ENCODE data around the gene CASK. TPM values are rescaled to one million over a fixed set of nuclear protein-coding genes. Genes with fewer than 3 reads are reported as not detected.

CASK gene
- total and polyA plus RNA-seq, 4 donors, result 3.6 to 14.8 (median 6.2) TPM

- Histone ChIP-seq H3K9me3 (ENCODE audit: control insufficient read depth in 4 of 4, low read length in 3 of 4) (no peaks in the 10 kb centered on the region), H3K4me3 (ENCODE audit: low read depth in 1 of 3, low read length in 3 of 3) (no peak overlapping the region), H3K36me3 (ENCODE audit: control insufficient read depth in 4 of 4, insufficient read depth in 3 of 4, low read depth in 1 of 4, low read length in 3 of 4) (no peaks in the 10 kb centered on the region), H3K4me1 (ENCODE audit: control insufficient read depth in 4 of 4, insufficient read depth in 4 of 4, low read length in 3 of 4) (no peaks in the 10 kb centered on the region), H3K9ac (ENCODE audit: low read depth in 1 of 2, low read length in 2 of 2) (no peak overlapping the region), H3K27me3 (ENCODE audit: control insufficient read depth in 4 of 4, insufficient read depth in 4 of 4, low read length in 3 of 4) (peaks cover 0 to 3% (median 0%) of the 10 kb centered on the region in 4 donors), H3K27ac (ENCODE audit: low read depth in 1 of 2, low read length in 2 of 2) (no peak overlapping the region)
- 92% methylated on average over 2 of the region's 2 CpGs for WGBS
- no peak for DNase-seq (ENCODE audit: low spot score)
- no peak for TF ChIP-seq MAX (IDR thresholded peaks at IDR 0.05)
- no peak for TF ChIP-seq HNF4G (IDR thresholded peaks at IDR 0.05)
- no peak for TF ChIP-seq TAF1 (conservative IDR thresholded peaks at IDR 0.05)
These were observed 65.7 kb downstream of the CASK start for GRCh38 chrX:41857670-41858069.

DNA sequence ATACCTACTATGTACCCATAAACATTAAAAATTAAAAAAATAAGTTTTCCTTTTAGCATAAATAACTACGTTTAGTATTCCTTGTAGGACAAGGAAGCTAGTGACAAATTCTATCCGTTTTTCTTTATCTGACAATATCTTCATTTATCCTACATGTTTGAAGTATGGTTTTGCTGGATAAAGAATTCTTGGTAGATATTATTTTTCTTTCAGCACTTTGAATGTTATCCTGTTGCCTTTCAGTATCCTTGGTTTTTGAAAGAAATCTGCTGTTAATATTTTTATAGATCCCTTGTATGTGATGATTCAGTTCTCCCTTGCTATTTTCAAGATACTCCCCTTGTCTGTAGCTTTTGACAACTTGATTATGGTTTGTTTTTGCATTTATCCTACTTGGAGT is 76.6 kb downstream of the CASK start:
- Histone ChIP-seq H3K9ac (ENCODE audit: low read depth in 1 of 2, low read length in 2 of 2) (no peak overlapping the region), H3K36me3 (ENCODE audit: control insufficient read depth in 4 of 4, insufficient read depth in 3 of 4, low read depth in 1 of 4, low read length in 3 of 4) (peaks cover 0 to 2% (median 0%) of the 10 kb centered on the region in 4 donors), H3K4me1 (ENCODE audit: control insufficient read depth in 4 of 4, insufficient read depth in 4 of 4, low read length in 3 of 4) (no peaks in the 10 kb centered on the region), H3K9me3 (ENCODE audit: control insufficient read depth in 4 of 4, low read length in 3 of 4) (peaks cover 0 to 10% (median 0%) of the 10 kb centered on the region in 4 donors), H3K4me3 (ENCODE audit: low read depth in 1 of 3, low read length in 3 of 3) (no peak overlapping the region), H3K27ac (ENCODE audit: low read depth in 1 of 2, low read length in 2 of 2) (no peak overlapping the region), H3K27me3 (ENCODE audit: control insufficient read depth in 4 of 4, insufficient read depth in 4 of 4, low read length in 3 of 4) (no peaks in the 10 kb centered on the region)
- 97% methylated on average over 2 of the region's 2 CpGs for WGBS
- TF ChIP-seq HNF4A (conservative IDR thresholded peaks at IDR 0.05) (no peak), RAD21 (IDR thresholded peaks at IDR 0.05) (no peak), TAF1 (conservative IDR thresholded peaks at IDR 0.05) (no peak), NR2F2 (IDR thresholded peaks at IDR 0.05) (no peak), RXRA (IDR thresholded peaks at IDR 0.05) (no peak), JUND (IDR thresholded peaks at IDR 0.05) (no peak), GABPA (IDR thresholded peaks at IDR 0.05 in 1 of 2, conservative IDR thresholded peaks at IDR 0.05 in 1 of 2) (no peak), SP1 (IDR thresholded peaks at IDR 0.05) (no peak), YY1 (IDR thresholded peaks at IDR 0.05) (no peak), ATF3 (IDR thresholded peaks at IDR 0.05) (no peak), FOXA2 (IDR thresholded peaks at IDR 0.05) (no peak), HNF4G (IDR thresholded peaks at IDR 0.05) (no peak), CTCF (IDR thresholded peaks at IDR 0.05; ENCODE audit: low read depth, low read length, missing input control) (no peak), FOXA1 (IDR thresholded peaks at IDR 0.05) (no peak), EGR1 (IDR thresholded peaks at IDR 0.05; ENCODE audit: low read depth in 2 of 2) (no peak), MAX (IDR thresholded peaks at IDR 0.05) (no peak)
- TF ChIP-seq, protein P1, sequence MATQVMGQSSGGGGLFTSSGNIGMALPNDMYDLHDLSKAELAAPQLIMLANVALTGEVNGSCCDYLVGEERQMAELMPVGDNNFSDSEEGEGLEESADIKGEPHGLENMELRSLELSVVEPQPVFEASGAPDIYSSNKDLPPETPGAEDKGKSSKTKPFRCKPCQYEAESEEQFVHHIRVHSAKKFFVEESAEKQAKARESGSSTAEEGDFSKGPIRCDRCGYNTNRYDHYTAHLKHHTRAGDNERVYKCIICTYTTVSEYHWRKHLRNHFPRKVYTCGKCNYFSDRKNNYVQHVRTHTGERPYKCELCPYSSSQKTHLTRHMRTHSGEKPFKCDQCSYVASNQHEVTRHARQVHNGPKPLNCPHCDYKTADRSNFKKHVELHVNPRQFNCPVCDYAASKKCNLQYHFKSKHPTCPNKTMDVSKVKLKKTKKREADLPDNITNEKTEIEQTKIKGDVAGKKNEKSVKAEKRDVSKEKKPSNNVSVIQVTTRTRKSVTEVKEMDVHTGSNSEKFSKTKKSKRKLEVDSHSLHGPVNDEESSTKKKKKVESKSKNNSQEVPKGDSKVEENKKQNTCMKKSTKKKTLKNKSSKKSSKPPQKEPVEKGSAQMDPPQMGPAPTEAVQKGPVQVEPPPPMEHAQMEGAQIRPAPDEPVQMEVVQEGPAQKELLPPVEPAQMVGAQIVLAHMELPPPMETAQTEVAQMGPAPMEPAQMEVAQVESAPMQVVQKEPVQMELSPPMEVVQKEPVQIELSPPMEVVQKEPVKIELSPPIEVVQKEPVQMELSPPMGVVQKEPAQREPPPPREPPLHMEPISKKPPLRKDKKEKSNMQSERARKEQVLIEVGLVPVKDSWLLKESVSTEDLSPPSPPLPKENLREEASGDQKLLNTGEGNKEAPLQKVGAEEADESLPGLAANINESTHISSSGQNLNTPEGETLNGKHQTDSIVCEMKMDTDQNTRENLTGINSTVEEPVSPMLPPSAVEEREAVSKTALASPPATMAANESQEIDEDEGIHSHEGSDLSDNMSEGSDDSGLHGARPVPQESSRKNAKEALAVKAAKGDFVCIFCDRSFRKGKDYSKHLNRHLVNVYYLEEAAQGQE (IDR thresholded peaks at IDR 0.05), result no peak
- TF ChIP-seq, protein P2, sequence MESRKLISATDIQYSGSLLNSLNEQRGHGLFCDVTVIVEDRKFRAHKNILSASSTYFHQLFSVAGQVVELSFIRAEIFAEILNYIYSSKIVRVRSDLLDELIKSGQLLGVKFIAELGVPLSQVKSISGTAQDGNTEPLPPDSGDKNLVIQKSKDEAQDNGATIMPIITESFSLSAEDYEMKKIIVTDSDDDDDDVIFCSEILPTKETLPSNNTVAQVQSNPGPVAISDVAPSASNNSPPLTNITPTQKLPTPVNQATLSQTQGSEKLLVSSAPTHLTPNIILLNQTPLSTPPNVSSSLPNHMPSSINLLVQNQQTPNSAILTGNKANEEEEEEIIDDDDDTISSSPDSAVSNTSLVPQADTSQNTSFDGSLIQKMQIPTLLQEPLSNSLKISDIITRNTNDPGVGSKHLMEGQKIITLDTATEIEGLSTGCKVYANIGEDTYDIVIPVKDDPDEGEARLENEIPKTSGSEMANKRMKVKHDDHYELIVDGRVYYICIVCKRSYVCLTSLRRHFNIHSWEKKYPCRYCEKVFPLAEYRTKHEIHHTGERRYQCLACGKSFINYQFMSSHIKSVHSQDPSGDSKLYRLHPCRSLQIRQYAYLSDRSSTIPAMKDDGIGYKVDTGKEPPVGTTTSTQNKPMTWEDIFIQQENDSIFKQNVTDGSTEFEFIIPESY (IDR thresholded peaks at IDR 0.05), result no peak
- DNase-seq (ENCODE audit: low spot score), result no peak
